ENCODE data around the gene SMARCA2. TPM values are rescaled to one million over a fixed set of nuclear protein-coding genes. Genes with fewer than 3 reads are reported as not detected.

SMARCA2 gene
- total RNA-seq, 2 experiments from 2014 or later: 110 to 117 TPM

DNA sequence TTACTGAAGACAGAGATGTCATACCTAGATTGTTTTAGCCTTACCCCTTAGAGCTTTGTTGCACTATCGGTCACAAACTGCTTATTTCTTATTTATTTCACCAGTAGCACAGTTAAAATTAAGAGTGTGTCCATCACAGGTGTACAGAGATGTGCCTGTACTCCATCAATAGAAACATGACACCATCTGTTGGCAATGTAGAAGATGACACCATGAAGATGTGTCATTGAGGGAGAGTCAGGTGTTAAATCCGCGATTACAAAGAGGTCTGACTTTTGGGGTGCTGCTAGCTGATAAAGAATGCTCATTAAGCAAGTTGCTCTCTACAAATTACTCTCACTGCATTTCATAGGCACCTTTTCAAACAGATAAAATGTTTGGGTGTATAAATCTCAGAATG, 164.4 kb downstream of the SMARCA2 start:
- ChIA-PET POLR2A (no interaction called here), CTCF (no interaction called here)

- POLR2A ChIA-PET: no interaction called here
These were observed 165.0 kb downstream of the SMARCA2 start for GRCh38 chr9:2180154-2180553.

DNA sequence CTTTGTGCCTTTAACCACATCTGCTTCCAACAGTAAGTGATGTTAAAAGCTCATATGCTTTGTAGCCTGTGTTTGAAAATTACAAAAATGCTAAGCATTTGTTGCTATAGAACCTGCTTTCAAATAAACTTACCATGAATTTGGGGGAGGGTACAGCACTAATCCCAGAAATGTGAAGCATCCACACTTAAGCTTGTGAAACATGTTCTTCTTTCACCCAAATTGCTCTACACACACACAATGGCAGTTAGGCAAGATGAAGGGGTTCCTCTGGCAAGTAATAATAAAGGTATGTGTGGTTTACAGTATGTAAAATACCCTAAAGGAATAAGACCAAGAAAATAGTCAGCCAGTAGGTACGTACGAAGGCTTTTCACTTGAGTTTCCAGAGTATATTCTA, 165.6 kb downstream of the SMARCA2 start:
- POLR2A ChIA-PET: no interaction called here
- CTCF ChIA-PET: interaction anchor here (1.3 kb wide), 1 partner anchor 53 kb away, joined by 3 read pairs; no protein-coding TSS in a partner anchor

More at GRCh38 chr9:2180154-2180553, 165.0 kb downstream of the SMARCA2 start:
- CTCF ChIA-PET: interaction anchor here (1.3 kb wide), 1 partner anchor 52 kb away, joined by 3 read pairs; no protein-coding TSS in a partner anchor

- ChIA-PET CTCF (no interaction called here), POLR2A (no interaction called here)
These were observed 166.6 kb downstream of the SMARCA2 start for GRCh38 chr9:2181792-2182191.

GRCh38 chr9:2190939-2191608, 175.9 kb downstream of the SMARCA2 start:
- ChIA-PET CTCF (no interaction called here), POLR2A (no interaction called here)

- ChIA-PET POLR2A (no interaction called here), CTCF (no interaction called here)
These were observed 176.4 kb downstream of the SMARCA2 start for GRCh38 chr9:2191609-2191972.

DNA sequence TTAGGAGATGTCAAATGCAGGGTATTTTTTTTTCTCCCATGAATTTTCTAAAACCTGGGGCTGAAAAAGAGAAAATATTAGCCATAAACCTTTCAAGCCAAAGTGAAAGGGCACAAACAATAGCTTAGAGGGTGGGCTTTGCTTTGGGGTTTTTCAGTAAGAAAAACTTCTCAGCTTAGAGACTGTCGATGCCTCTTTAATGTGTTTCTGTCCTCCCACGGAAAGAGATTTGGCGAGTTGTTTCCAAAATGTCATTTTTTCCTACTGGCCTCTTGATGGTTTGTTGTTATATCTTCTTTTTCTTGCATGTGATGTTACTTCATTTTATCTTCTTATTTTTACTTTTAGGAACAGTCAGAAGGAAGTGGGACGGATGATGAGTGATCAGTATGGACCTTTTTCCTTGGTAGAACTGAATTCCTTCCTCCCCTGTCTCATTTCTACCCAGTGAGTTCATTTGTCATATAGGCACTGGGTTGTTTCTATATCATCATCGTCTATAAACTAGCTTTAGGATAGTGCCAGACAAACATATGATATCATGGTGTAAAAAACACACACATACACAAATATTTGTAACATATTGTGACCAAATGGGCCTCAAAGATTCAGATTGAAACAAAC, 177.3 kb downstream of the SMARCA2 start:
- CTCF ChIA-PET: no interaction called here

GRCh38 chr9:2193552-2193951, 178.4 kb downstream of the SMARCA2 start:
- POLR2A ChIA-PET: no interaction called here
- CTCF ChIA-PET: no interaction called here

More for the DNA sequence above, 177.3 kb downstream of the SMARCA2 start:
- POLR2A ChIA-PET: interaction anchor here (0.7 kb wide), 1 partner anchor 313 kb away, joined by 3 read pairs; no protein-coding TSS in a partner anchor

DNA sequence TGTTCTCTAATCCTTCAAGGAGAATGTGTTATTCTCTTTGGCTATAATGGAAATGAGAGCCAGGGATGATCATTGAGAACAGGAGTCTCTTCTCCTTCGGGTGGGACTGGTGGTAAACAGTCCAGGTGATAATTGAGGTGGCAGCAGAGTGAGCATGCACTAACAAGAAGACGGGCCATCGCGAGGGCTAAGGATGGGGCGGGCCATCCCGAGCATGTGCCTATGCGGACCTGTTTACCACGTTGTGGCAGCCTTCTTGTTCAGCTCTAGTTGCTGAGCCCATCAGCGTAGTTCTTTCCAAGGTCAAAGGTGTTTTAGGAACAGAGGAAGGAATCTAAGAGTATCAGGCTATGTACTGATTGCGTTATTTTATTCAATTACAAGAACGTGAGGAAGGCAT, 180.1 kb downstream of the SMARCA2 start:
- POLR2A ChIA-PET: no interaction called here
- CTCF ChIA-PET: no interaction called here

DNA sequence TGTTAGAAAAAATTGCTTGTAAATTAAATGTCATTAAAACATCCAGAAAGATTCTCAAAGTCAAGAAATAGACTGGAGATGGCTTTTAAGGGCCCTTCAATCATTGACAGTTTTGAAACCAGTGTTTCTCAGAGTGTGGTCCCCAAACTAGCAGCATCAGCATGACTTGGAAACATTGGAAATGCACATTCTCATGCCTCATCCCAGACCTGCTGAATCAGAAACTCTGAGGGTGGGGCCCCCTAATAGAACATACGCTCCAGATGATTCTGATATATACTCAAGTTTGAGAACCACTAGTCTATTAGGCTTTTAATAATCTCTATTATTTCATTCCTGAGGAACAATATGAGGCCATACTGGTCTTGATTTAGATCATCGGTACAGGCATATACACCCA, 181.6 kb downstream of the SMARCA2 start:
- ChIA-PET POLR2A (no interaction called here), CTCF (no interaction called here)

DNA sequence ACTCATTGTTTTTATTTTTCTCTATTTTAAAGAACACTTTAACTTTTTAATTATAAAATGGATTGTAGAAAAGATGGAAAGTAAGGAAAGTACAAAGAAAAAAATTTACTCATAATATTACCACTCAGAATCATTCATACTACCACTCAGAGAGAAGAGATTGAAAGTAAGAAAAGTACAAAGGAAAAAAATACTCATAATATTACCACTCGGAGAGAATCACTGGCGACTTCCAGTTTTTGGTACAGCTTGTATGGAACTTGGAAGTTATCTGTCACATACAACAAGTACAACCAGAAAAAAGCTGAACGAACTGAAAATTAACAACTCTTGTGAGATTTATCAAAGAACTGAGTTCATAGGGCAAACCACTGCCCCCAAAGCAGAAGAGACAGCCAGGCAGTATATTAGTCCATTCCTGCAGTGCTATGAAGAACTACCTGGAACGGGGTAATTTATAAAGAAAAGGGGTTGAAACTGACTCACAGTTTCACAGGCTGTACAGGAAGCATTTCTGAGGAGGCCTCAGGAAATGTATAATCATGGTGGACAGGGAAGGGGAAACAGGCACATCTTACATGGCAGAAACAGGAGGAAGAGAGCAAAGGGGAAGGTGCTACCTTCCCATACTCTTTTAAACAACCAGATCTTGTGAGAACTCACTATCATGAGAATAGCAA, 183.9 kb downstream of the SMARCA2 start:
- POLR2A ChIA-PET: no interaction called here
- CTCF ChIA-PET: no interaction called here

DNA sequence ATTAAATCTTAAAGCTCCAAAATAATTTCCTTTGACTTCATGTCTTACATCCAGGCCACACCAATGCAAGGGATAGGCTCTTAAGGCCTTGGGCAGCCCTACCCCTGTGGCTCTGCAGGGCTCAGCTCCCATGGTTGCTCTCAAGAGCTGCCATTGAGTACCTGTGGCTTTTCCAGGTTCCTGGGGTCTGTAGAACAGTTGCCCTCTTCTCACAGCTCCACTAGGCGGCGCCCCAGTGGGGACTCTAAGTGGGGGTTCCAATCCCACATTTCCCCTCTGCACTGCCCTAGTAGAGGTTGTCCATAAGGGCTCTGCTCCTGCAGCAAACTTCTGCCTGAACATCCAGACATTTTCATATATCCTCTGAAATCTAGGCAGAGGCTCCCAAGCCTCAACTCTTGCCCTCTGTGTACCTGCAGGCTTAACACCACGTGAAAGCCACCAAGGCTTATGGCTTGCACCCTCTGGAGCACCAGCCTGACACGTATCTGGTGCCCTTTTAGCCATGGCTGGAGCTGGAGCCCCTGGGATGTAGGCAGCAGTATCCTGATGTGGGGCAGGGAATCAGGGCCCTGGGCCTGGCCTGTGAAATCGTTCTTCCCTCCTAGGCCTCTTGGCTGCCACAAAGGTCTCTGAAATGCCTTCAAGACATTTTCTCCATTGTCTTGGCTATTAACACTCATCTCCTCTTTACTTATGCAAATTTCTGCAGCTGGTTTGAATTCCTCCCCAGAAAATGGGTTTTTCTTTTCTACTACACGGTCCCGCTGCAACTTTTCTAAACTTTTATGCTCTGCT, 185.1 kb downstream of the SMARCA2 start:
- CTCF ChIA-PET: no interaction called here

GRCh38 chr9:2208465-2208864, 193.3 kb downstream of the SMARCA2 start:
- ChIA-PET CTCF (no interaction called here), POLR2A (no interaction called here)

More for the DNA sequence above, 185.1 kb downstream of the SMARCA2 start:
- POLR2A ChIA-PET: no interaction called here

GRCh38 chr9:2208991-2209390, 193.8 kb downstream of the SMARCA2 start:
- POLR2A ChIA-PET: no interaction called here
- CTCF ChIA-PET: no interaction called here

- CTCF ChIA-PET: no interaction called here
- POLR2A ChIA-PET: no interaction called here
These were observed 194.3 kb downstream of the SMARCA2 start for GRCh38 chr9:2209400-2209799.

DNA sequence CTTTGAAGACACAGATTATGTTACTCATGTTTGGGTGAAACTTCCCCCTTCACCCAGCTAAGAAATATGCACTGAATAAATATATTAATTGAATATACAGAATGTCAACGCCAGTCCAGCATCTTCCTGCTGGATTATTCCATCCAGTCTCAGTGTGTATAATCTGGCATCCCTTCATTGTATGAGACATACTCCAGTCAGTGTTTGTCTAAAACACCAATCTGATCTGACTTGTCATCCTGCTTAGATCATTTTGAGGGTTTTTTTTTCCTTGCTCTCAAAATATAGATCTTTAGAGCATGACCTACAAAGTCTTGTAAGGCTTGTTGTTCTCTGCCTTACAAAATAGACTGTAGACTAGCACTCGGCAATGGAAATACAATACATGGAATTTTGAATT, 195.1 kb downstream of the SMARCA2 start:
- ChIA-PET CTCF (no interaction called here), POLR2A (no interaction called here)

GRCh38 chr9:2213830-2214468, 198.8 kb downstream of the SMARCA2 start:
- ChIA-PET CTCF (no interaction called here), POLR2A (no interaction called here)

DNA sequence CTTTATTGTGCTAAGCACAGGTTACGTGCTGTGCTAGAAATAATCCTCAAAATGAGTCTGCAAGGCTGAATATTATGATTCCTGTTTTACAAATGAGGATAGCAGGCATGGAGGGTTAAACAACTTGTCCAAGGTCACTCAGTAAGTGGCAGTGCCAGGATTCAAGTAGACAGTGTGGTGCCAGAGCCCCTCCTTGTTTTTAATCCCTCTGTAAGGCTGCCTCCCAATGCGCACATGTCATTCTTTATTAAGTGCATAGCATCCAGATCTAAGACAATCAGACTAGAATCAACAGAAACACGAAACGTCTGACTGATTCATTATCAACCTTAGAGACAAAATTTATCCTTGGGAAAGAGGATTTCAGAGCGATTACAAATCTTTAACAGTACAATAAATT, 199.6 kb downstream of the SMARCA2 start:
- ChIA-PET POLR2A (no interaction called here), CTCF (interaction anchor here (0.7 kb wide), 1 partner anchor 55 kb away, joined by 3 read pairs; no protein-coding TSS in a partner anchor)

GRCh38 chr9:2215921-2216441, 200.8 kb downstream of the SMARCA2 start:
- CTCF ChIA-PET: no interaction called here
- POLR2A ChIA-PET: no interaction called here

- POLR2A ChIA-PET: no interaction called here
- CTCF ChIA-PET: no interaction called here
These were observed 201.4 kb downstream of the SMARCA2 start for GRCh38 chr9:2216591-2216990.
